Stimulated activated effector memory CD8-positive, alpha-beta T cell treated with anti-CD3 and anti-CD28 coated beads, Interleukin-12 subunit alpha, Interleukin-12 subunit beta, amount 100 ng/mL, for 72 hours (primary cell): ENCODE results near the gene GRPEL2.

Source experiments
- ATAC-seq: fragments of 150-1000 bp; cut with Tn5 transposase; 2 replicates; pipeline ENCODE4 v1.10.0; 2021
- DNase-seq, 2 donors: peaks; one replicate each; pipeline ENCODE4 v3.0.0; 2021 to 2022; ENCODE audit warnings: low spot score in 2 of 2
- H3K27ac Mint-ChIP-seq: one replicate; pipeline ENCODE4 v1.8.0; 2022; ENCODE audit warnings: mild to moderate bottlenecking, mixed read lengths
- H3K36me3 Mint-ChIP-seq: one replicate; pipeline ENCODE4 v1.8.0; 2022; ENCODE audit warnings: mild to moderate bottlenecking, mixed read lengths
- H3K4me1 Mint-ChIP-seq: one replicate; pipeline ENCODE4 v1.8.0; 2022; ENCODE audit warnings: mixed read lengths
- H3K4me3 Mint-ChIP-seq: one replicate; pipeline ENCODE4 v1.8.0; 2022; ENCODE audit warnings: mild to moderate bottlenecking, mixed read lengths
- H3K9me3 Mint-ChIP-seq: one replicate; pipeline ENCODE4 v1.8.0; 2022; ENCODE audit warnings: mixed read lengths

Gene GRPEL2

GRCh38 chr5:149362541-149362940, 17.2 kb downstream of the GRPEL2 start:
- Mint-ChIP-seq H3K27ac (peak overlapping the region; percentile 32), H3K4me1 (peaks cover 34% of the 10 kb centered on the region), H3K36me3 (peaks cover 6% of the 10 kb centered on the region), H3K9me3 (no peaks in the 10 kb centered on the region), H3K4me3 (no peak overlapping the region)
- no peak for DNase-seq
- ATAC-seq: no peak

- peaks cover 2% of the 10 kb centered on the region for H3K36me3 Mint-ChIP-seq
- H3K4me3 Mint-ChIP-seq: no peak overlapping the region
- H3K9me3 Mint-ChIP-seq: no peaks in the 10 kb centered on the region
- DNase-seq: no peak
- H3K4me1 Mint-ChIP-seq: peaks cover 34% of the 10 kb centered on the region
- H3K27ac Mint-ChIP-seq: no peak overlapping the region
- ATAC-seq: no peak
These were observed 18.1 kb downstream of the GRPEL2 start for GRCh38 chr5:149363358-149363757.

- Mint-ChIP-seq H3K4me1 (peaks cover 29% of the 10 kb centered on the region), H3K27ac (no peak overlapping the region), H3K9me3 (no peaks in the 10 kb centered on the region), H3K4me3 (no peak overlapping the region), H3K36me3 (no peaks in the 10 kb centered on the region)
- ATAC-seq (no peak), DNase-seq (no peak)
These were observed 18.6 kb downstream of the GRPEL2 start for GRCh38 chr5:149363936-149364335.

- Mint-ChIP-seq H3K4me3 (no peak overlapping the region), H3K36me3 (no peaks in the 10 kb centered on the region), H3K27ac (peak overlapping the region; percentile 53), H3K9me3 (no peaks in the 10 kb centered on the region), H3K4me1 (peaks cover 22% of the 10 kb centered on the region)
- no peak for DNase-seq
- ATAC-seq: no peak
These were observed 19.4 kb downstream of the GRPEL2 start for GRCh38 chr5:149364719-149365118.

GRCh38 chr5:149365418-149365817, 20.1 kb downstream of the GRPEL2 start:
- no peaks in the 10 kb centered on the region for H3K9me3 Mint-ChIP-seq
- DNase-seq (no peak), ATAC-seq (peak; percentile 71)
- H3K4me3 Mint-ChIP-seq: no peak overlapping the region
- H3K36me3 Mint-ChIP-seq: no peaks in the 10 kb centered on the region
- peak overlapping the region; percentile 53 for H3K27ac Mint-ChIP-seq
- H3K4me1 Mint-ChIP-seq: peaks cover 15% of the 10 kb centered on the region

- Mint-ChIP-seq H3K27ac (no peak overlapping the region), H3K9me3 (no peaks in the 10 kb centered on the region), H3K4me1 (peaks cover 14% of the 10 kb centered on the region), H3K36me3 (no peaks in the 10 kb centered on the region), H3K4me3 (no peak overlapping the region)
- ATAC-seq: no peak
- no peak for DNase-seq
These were observed 20.9 kb downstream of the GRPEL2 start for GRCh38 chr5:149366169-149366729.

GRCh38 chr5:149367249-149367971, 22.1 kb downstream of the GRPEL2 start:
- Mint-ChIP-seq H3K9me3 (no peaks in the 10 kb centered on the region), H3K36me3 (no peaks in the 10 kb centered on the region), H3K27ac (no peak overlapping the region), H3K4me3 (no peak overlapping the region), H3K4me1 (peaks cover 18% of the 10 kb centered on the region)
- ATAC-seq (peak; percentile 59), DNase-seq (peak; percentile 28 to 74)

GRCh38 chr5:149367972-149368645, 22.8 kb downstream of the GRPEL2 start:
- DNase-seq: no peak
- Mint-ChIP-seq H3K27ac (no peak overlapping the region), H3K4me3 (no peak overlapping the region), H3K4me1 (peaks cover 18% of the 10 kb centered on the region), H3K9me3 (no peaks in the 10 kb centered on the region), H3K36me3 (no peaks in the 10 kb centered on the region)
- no peak for ATAC-seq

- DNase-seq (no peak), ATAC-seq (no peak)
- Mint-ChIP-seq H3K4me3 (no peak overlapping the region), H3K36me3 (no peaks in the 10 kb centered on the region), H3K9me3 (no peaks in the 10 kb centered on the region), H3K4me1 (peaks cover 18% of the 10 kb centered on the region), H3K27ac (no peak overlapping the region)
These were observed 25.6 kb downstream of the GRPEL2 start for GRCh38 chr5:149370878-149371277.

GRCh38 chr5:149371296-149371962, 26.1 kb downstream of the GRPEL2 start:
- Mint-ChIP-seq H3K4me3 (no peak overlapping the region), H3K27ac (no peak overlapping the region), H3K4me1 (peaks cover 18% of the 10 kb centered on the region), H3K36me3 (no peaks in the 10 kb centered on the region), H3K9me3 (no peaks in the 10 kb centered on the region)
- ATAC-seq (peak; percentile 91), DNase-seq (peak; percentile 51 to 79)

- no peaks in the 10 kb centered on the region for H3K9me3 Mint-ChIP-seq
- ATAC-seq (no peak), DNase-seq (no peak)
- H3K27ac Mint-ChIP-seq: no peak overlapping the region
- no peak overlapping the region for H3K4me3 Mint-ChIP-seq
- H3K36me3 Mint-ChIP-seq: no peaks in the 10 kb centered on the region
- H3K4me1 Mint-ChIP-seq: peaks cover 14% of the 10 kb centered on the region
These were observed 26.9 kb downstream of the GRPEL2 start for GRCh38 chr5:149372076-149372795.

- H3K36me3 Mint-ChIP-seq: no peaks in the 10 kb centered on the region
- no peak for DNase-seq
These were observed 27.6 kb downstream of the GRPEL2 start for GRCh38 chr5:149372932-149373331.

GRCh38 chr5:149374303-149374702, 29.0 kb downstream of the GRPEL2 start:
- ATAC-seq (no peak), DNase-seq (no peak)
- no peaks in the 10 kb centered on the region for H3K36me3 Mint-ChIP-seq
- H3K4me1 Mint-ChIP-seq: peaks cover 7% of the 10 kb centered on the region
- H3K27ac Mint-ChIP-seq: no peak overlapping the region
- no peaks in the 10 kb centered on the region for H3K9me3 Mint-ChIP-seq
- H3K4me3 Mint-ChIP-seq: no peak overlapping the region

More at GRCh38 chr5:149372932-149373331, 27.6 kb downstream of the GRPEL2 start:
- no peak for ATAC-seq
- no peaks in the 10 kb centered on the region for H3K9me3 Mint-ChIP-seq
- peaks cover 11% of the 10 kb centered on the region for H3K4me1 Mint-ChIP-seq
- no peak overlapping the region for H3K4me3 Mint-ChIP-seq
- H3K27ac Mint-ChIP-seq: no peak overlapping the region

GRCh38 chr5:149374801-149375200, 29.5 kb downstream of the GRPEL2 start:
- H3K9me3 Mint-ChIP-seq: no peaks in the 10 kb centered on the region
- H3K36me3 Mint-ChIP-seq: no peaks in the 10 kb centered on the region
- no peak overlapping the region for H3K27ac Mint-ChIP-seq

GRCh38 chr5:149375434-149375833, 30.1 kb downstream of the GRPEL2 start:
- ATAC-seq (no peak), DNase-seq (no peak)
- Mint-ChIP-seq H3K36me3 (no peaks in the 10 kb centered on the region), H3K9me3 (no peaks in the 10 kb centered on the region), H3K4me1 (peaks cover 7% of the 10 kb centered on the region), H3K4me3 (no peak overlapping the region), H3K27ac (no peak overlapping the region)

More at GRCh38 chr5:149374801-149375200, 29.5 kb downstream of the GRPEL2 start:
- Mint-ChIP-seq H3K4me3 (no peak overlapping the region), H3K4me1 (peaks cover 7% of the 10 kb centered on the region)
- no peak for DNase-seq
- ATAC-seq: no peak
